Right atrium auricular region (tissue), 2 donors: ENCODE data around the gene C5orf63. TPM values are rescaled to one million over a fixed set of nuclear protein-coding genes. Genes with fewer than 3 reads are reported as not detected.

ENCODE experiments used
- DNase-seq: peaks from one replicate; pipeline ENCODE4 v3.0.0-alpha.2; 2019; ENCODE audit warnings: low spot score
- H3K27ac ChIP-seq, 2 donors: fragments of 200-600 bp; sonication (generic); 1 replicate in 1 of 2; 2 replicates in 1 of 2; pipeline ENCODE4 v1.5.1; 2016 to 2019
- H3K27me3 ChIP-seq, 2 donors: fragments of 200-600 bp; sonication (generic); one replicate each; pipeline versions ENCODE4 v1.5.1 to v1.6.0; 2017 to 2019
- H3K36me3 ChIP-seq: fragments of 200-600 bp; sonication (generic); one replicate; pipeline ENCODE4 v1.5.1; 2016
- H3K4me1 ChIP-seq, 2 donors: fragments of 200-600 bp; sonication (generic); one replicate each; pipeline versions ENCODE4 v1.5.1 to v1.6.0; 2017 to 2019
- H3K4me3 ChIP-seq, 2 donors: fragments of 200-600 bp; sonication (generic); 1 replicate in 1 of 2; 2 replicates in 1 of 2; pipeline ENCODE4 v1.5.1; 2017 to 2019; ENCODE audit warnings: mild to moderate bottlenecking in 1 of 2, moderate library complexity in 1 of 2
- H3K9me3 ChIP-seq, 2 donors: fragments of 200-600 bp; sonication (generic); one replicate each; pipeline ENCODE4 v1.5.1; 2019
- CTCF ChIP-seq, 2 donors: fragments of 200-600 bp; sonication (generic); IDR thresholded peaks; one replicate each; pipeline ENCODE4 v1.5.1; 2019; ENCODE audit warnings: antibody characterized with exemption in 2 of 2
- total RNA-seq, 2 donors: library from RNA; depleted of rRNA; stranded (reverse); fragments of >200 nt; gene quantifications; one replicate each; pipeline ENCODE4 v1.1.0, GENCODE V29; 2016

C5orf63 gene
- total RNA-seq, 2 donors from 2014 or later: 1.7 to 2.8 TPM

- no peak for DNase-seq
- no peak for TF ChIP-seq CTCF (IDR thresholded peaks at IDR 0.05)
- Histone ChIP-seq H3K36me3 (no peaks in the 10 kb centered on the region), H3K4me3 (no peak overlapping the region), H3K27me3 (no peaks in the 10 kb centered on the region), H3K27ac (no peak overlapping the region), H3K4me1 (no peaks in the 10 kb centered on the region), H3K9me3 (no peaks in the 10 kb centered on the region)
Observed at GRCh38 chr5:127084656-127085055, 11.4 kb upstream of the C5orf63 start.

GRCh38 chr5:127083711-127084110 is 10.4 kb upstream of the C5orf63 start:
- H3K9me3 ChIP-seq: no peaks in the 10 kb centered on the region
- H3K4me1 ChIP-seq: no peaks in the 10 kb centered on the region
- DNase-seq: no peak
- H3K27ac ChIP-seq: no peak overlapping the region
- no peaks in the 10 kb centered on the region for H3K36me3 ChIP-seq
- TF ChIP-seq CTCF (IDR thresholded peaks at IDR 0.05): no peak
- H3K27me3 ChIP-seq: no peaks in the 10 kb centered on the region
- H3K4me3 ChIP-seq: no peak overlapping the region

GRCh38 chr5:127079994-127080491 is 6.7 kb upstream of the C5orf63 start:
- no peak for DNase-seq
- TF ChIP-seq CTCF (IDR thresholded peaks at IDR 0.05): no peak
- no peaks in the 10 kb centered on the region for H3K9me3 ChIP-seq
- H3K27ac ChIP-seq: no peak overlapping the region
- no peaks in the 10 kb centered on the region for H3K36me3 ChIP-seq
- no peaks in the 10 kb centered on the region for H3K27me3 ChIP-seq
- H3K4me3 ChIP-seq: no peak overlapping the region
- H3K4me1 ChIP-seq: no peaks in the 10 kb centered on the region

- H3K9me3 ChIP-seq: no peaks in the 10 kb centered on the region
- no peak overlapping the region for H3K27ac ChIP-seq
- no peak for TF ChIP-seq CTCF (IDR thresholded peaks at IDR 0.05)
- no peak overlapping the region for H3K4me3 ChIP-seq
- no peaks in the 10 kb centered on the region for H3K36me3 ChIP-seq
- H3K27me3 ChIP-seq: no peaks in the 10 kb centered on the region
- H3K4me1 ChIP-seq: no peaks in the 10 kb centered on the region
- no peak for DNase-seq
Observed at GRCh38 chr5:127077366-127077765, 4.1 kb upstream of the C5orf63 start.

GRCh38 chr5:127076315-127077129 is 3.2 kb upstream of the C5orf63 start:
- Histone ChIP-seq H3K27ac (no peak overlapping the region), H3K27me3 (no peaks in the 10 kb centered on the region), H3K4me1 (no peaks in the 10 kb centered on the region), H3K4me3 (no peak overlapping the region), H3K9me3 (no peaks in the 10 kb centered on the region), H3K36me3 (no peaks in the 10 kb centered on the region)
- TF ChIP-seq CTCF (IDR thresholded peaks at IDR 0.05): no peak
- no peak for DNase-seq
